CD4-positive, alpha-beta T cell treated with Interleukin-15 for 4 hours (primary cell): ENCODE measurements around the gene TIGD3.
A peak's percentile ranks its signal among the peaks of the same experiment; 100 is the strongest.

Source experiments
- DNase-seq: peaks from one replicate; pipeline ENCODE4 v3.0.0-alpha.2; 2020; ENCODE audit warnings: low spot score

Gene TIGD3

GRCh38 chr11:65354265-65355012 lies at the start of gene TIGD3:
Gene TIGD3 (plus strand): TSS chr11:65354751. CDS start chr11:65355809, 1,058 bp downstream.
- DNase-seq = peak; percentile 96

GRCh38 chr11:65305501-65306268 lies 48.9 kb upstream of the TIGD3 start:
- no peak for DNase-seq

- no peak for DNase-seq
Measured at GRCh38 chr11:65307298-65308229, 47.0 kb upstream of the TIGD3 start.

- DNase-seq = no peak
Measured at GRCh38 chr11:65308281-65308891, 46.2 kb upstream of the TIGD3 start.

- DNase-seq = no peak
Measured at GRCh38 chr11:65309006-65309405, 45.5 kb upstream of the TIGD3 start.

GRCh38 chr11:65310215-65310614 lies 44.3 kb upstream of the TIGD3 start:
- no peak for DNase-seq

- no peak for DNase-seq
Measured at GRCh38 chr11:65310736-65311135, 43.8 kb upstream of the TIGD3 start.

GRCh38 chr11:65311170-65311678 lies 43.3 kb upstream of the TIGD3 start:
- DNase-seq = no peak

- DNase-seq = peak; percentile 66
Measured at GRCh38 chr11:65314501-65315203, 39.9 kb upstream of the TIGD3 start, which contains the start of gene CDC42EP2. Gene CDC42EP2 (plus strand): TSS chr11:65314866. CDS start chr11:65320899, 6,033 bp downstream.

GRCh38 chr11:65315204-65315865 lies 39.2 kb upstream of the TIGD3 start:
- DNase-seq = peak; percentile 76

GRCh38 chr11:65315866-65316226 lies 38.7 kb upstream of the TIGD3 start:
- DNase-seq = no peak

- no peak for DNase-seq
Measured at GRCh38 chr11:65316227-65317024, 38.1 kb upstream of the TIGD3 start.

- DNase-seq = no peak
Measured at GRCh38 chr11:65317025-65317786, 37.3 kb upstream of the TIGD3 start.

- DNase-seq = no peak
Measured at GRCh38 chr11:65320386-65321075, 34.0 kb upstream of the TIGD3 start.

GRCh38 chr11:65321076-65321475 lies 33.5 kb upstream of the TIGD3 start:
- no peak for DNase-seq

- no peak for DNase-seq
Measured at GRCh38 chr11:65321828-65322485, 32.6 kb upstream of the TIGD3 start.

- no peak for DNase-seq
Measured at GRCh38 chr11:65323813-65324212, 30.7 kb upstream of the TIGD3 start.

GRCh38 chr11:65325435-65325834 lies 29.1 kb upstream of the TIGD3 start:
- no peak for DNase-seq
